Right atrium auricular region (tissue), 2 donors: Measurements from ENCODE around the gene PCDH9. TPM values are rescaled to one million over a fixed set of nuclear protein-coding genes. Genes with fewer than 3 reads are reported as not detected.

Source experiments
- DNase-seq: peaks from one replicate; pipeline ENCODE4 v3.0.0-alpha.2; 2019; ENCODE audit warnings: low spot score
- H3K27ac ChIP-seq, 2 donors: fragments of 200-600 bp; sonication (generic); 1 replicate in 1 of 2; 2 replicates in 1 of 2; pipeline ENCODE4 v1.5.1; 2016 to 2019
- H3K27me3 ChIP-seq, 2 donors: fragments of 200-600 bp; sonication (generic); one replicate each; pipeline versions ENCODE4 v1.5.1 to v1.6.0; 2017 to 2019
- H3K36me3 ChIP-seq: fragments of 200-600 bp; sonication (generic); one replicate; pipeline ENCODE4 v1.5.1; 2016
- H3K4me1 ChIP-seq, 2 donors: fragments of 200-600 bp; sonication (generic); one replicate each; pipeline versions ENCODE4 v1.5.1 to v1.6.0; 2017 to 2019
- H3K4me3 ChIP-seq, 2 donors: fragments of 200-600 bp; sonication (generic); 1 replicate in 1 of 2; 2 replicates in 1 of 2; pipeline ENCODE4 v1.5.1; 2017 to 2019; ENCODE audit warnings: mild to moderate bottlenecking in 1 of 2, moderate library complexity in 1 of 2
- H3K9me3 ChIP-seq, 2 donors: fragments of 200-600 bp; sonication (generic); one replicate each; pipeline ENCODE4 v1.5.1; 2019
- CTCF ChIP-seq, 2 donors: fragments of 200-600 bp; sonication (generic); IDR thresholded peaks; one replicate each; pipeline ENCODE4 v1.5.1; 2019; ENCODE audit warnings: antibody characterized with exemption in 2 of 2
- total RNA-seq, 2 donors: library from RNA; depleted of rRNA; stranded (reverse); fragments of >200 nt; gene quantifications; one replicate each; pipeline ENCODE4 v1.1.0, GENCODE V29; 2016

The PCDH9 gene
- total RNA-seq, 2 donors from 2014 or later: 19.4 to 28.7 TPM

GRCh38 chr13:66612983-66613382 lies 617.2 kb downstream of the PCDH9 start:
- no peak for DNase-seq
- Histone ChIP-seq H3K9me3 (no peaks in the 10 kb centered on the region), H3K4me3 (no peak overlapping the region), H3K27ac (no peak overlapping the region), H3K36me3 (no peaks in the 10 kb centered on the region), H3K27me3 (no peaks in the 10 kb centered on the region), H3K4me1 (no peaks in the 10 kb centered on the region)
- no peak for TF ChIP-seq CTCF (IDR thresholded peaks at IDR 0.05)

GRCh38 chr13:66586489-66586888 lies 643.6 kb downstream of the PCDH9 start:
- Histone ChIP-seq H3K4me3 (no peak overlapping the region), H3K36me3 (no peaks in the 10 kb centered on the region), H3K9me3 (no peaks in the 10 kb centered on the region), H3K4me1 (no peaks in the 10 kb centered on the region), H3K27ac (no peak overlapping the region), H3K27me3 (no peaks in the 10 kb centered on the region)
- no peak for DNase-seq
- no peak for TF ChIP-seq CTCF (IDR thresholded peaks at IDR 0.05)

GRCh38 chr13:66585669-66586203 lies 644.4 kb downstream of the PCDH9 start:
- no peak for DNase-seq
- H3K9me3 ChIP-seq: no peaks in the 10 kb centered on the region
- no peaks in the 10 kb centered on the region for H3K36me3 ChIP-seq
- TF ChIP-seq CTCF (IDR thresholded peaks at IDR 0.05): no peak
- no peaks in the 10 kb centered on the region for H3K4me1 ChIP-seq
- H3K4me3 ChIP-seq: no peak overlapping the region
- no peak overlapping the region for H3K27ac ChIP-seq
- H3K27me3 ChIP-seq: no peaks in the 10 kb centered on the region

GRCh38 chr13:66581675-66582074 lies 648.5 kb downstream of the PCDH9 start:
- Histone ChIP-seq H3K36me3 (no peaks in the 10 kb centered on the region), H3K27ac (no peak overlapping the region), H3K4me3 (no peak overlapping the region), H3K27me3 (no peaks in the 10 kb centered on the region), H3K9me3 (no peaks in the 10 kb centered on the region), H3K4me1 (no peaks in the 10 kb centered on the region)
- DNase-seq: no peak
- TF ChIP-seq CTCF (IDR thresholded peaks at IDR 0.05): no peak

- H3K4me1 ChIP-seq: no peaks in the 10 kb centered on the region
- TF ChIP-seq CTCF (IDR thresholded peaks at IDR 0.05): no peak
- no peak overlapping the region for H3K27ac ChIP-seq
- no peak overlapping the region for H3K4me3 ChIP-seq
- no peaks in the 10 kb centered on the region for H3K36me3 ChIP-seq
- no peak for DNase-seq
- H3K27me3 ChIP-seq: no peaks in the 10 kb centered on the region
- no peaks in the 10 kb centered on the region for H3K9me3 ChIP-seq
Observed at GRCh38 chr13:66578305-66578704, 651.8 kb downstream of the PCDH9 start.

GRCh38 chr13:66577358-66577757 lies 652.8 kb downstream of the PCDH9 start:
- no peak for DNase-seq
- H3K9me3 ChIP-seq: no peaks in the 10 kb centered on the region
- no peak for TF ChIP-seq CTCF (IDR thresholded peaks at IDR 0.05)
- H3K4me3 ChIP-seq: no peak overlapping the region
- H3K36me3 ChIP-seq: no peaks in the 10 kb centered on the region
- no peaks in the 10 kb centered on the region for H3K4me1 ChIP-seq
- H3K27ac ChIP-seq: no peak overlapping the region
- H3K27me3 ChIP-seq: no peaks in the 10 kb centered on the region
